ENCODE results near the gene MFSD2A.
"Not testable (repeated sequence)": the region's sequence is repeated elsewhere in the genome, so short reads cannot be mapped to it uniquely, and the experiment has no call there.

MFSD2A gene

DNA sequence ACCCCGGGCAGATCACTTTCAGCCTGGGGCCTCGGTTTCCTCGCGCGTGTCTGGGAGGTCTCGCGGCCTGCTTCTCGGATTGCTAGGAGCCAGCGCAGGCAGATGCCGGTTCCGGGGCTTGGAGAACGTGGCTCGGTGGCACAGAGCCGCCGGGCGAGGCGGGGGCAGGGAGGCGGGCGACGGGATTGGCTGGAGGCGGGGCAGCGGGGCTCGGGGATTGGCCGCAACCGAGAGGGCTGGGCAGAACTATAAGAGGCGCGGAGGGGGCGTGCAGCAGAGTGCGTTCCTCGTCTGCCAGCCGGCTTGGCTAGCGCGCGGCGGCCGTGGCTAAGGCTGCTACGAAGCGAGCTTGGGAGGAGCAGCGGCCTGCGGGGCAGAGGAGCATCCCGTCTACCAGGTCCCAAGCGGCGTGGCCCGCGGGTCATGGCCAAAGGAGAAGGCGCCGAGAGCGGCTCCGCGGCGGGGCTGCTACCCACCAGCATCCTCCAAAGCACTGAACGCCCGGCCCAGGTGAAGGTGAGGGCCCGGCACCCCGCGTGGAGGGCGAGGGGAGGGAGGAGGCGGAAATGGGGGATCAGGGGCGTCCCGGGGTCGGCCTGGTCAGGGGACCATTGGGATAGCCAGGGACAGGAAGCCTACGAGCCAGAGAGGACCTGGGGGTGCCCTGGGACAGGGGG, at the start of gene MFSD2A:
Gene MFSD2A (plus strand): TSS at position 276 of the 677 bp plus-strand sequence. CDS start 148 bp downstream, at position 424.
- peak; percentile 93 to 95 for DNase-seq (ENCODE audit: low read depth in 2 of 2)

DNA sequence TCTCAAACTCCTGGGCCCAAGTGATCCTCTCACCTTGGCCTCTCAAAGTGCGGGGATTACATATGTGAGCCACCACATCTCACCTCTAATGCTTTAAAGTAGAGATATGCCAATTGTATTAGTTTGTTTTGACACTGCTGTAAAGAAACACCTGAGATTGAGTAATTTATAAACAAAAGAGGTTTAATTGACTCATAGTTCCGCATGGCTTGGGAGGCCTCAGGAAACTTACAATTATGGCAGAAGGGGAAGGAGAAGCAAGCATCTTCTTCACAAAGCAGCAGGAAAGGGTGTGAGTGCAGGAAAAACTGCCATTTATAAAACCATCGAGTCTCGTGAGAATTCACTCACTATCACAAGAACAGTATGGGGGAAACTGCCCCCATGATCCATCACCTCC, 49.8 kb upstream of the MFSD2A start:
- no peak for DNase-seq (ENCODE audit: low read depth in 2 of 2)

DNA sequence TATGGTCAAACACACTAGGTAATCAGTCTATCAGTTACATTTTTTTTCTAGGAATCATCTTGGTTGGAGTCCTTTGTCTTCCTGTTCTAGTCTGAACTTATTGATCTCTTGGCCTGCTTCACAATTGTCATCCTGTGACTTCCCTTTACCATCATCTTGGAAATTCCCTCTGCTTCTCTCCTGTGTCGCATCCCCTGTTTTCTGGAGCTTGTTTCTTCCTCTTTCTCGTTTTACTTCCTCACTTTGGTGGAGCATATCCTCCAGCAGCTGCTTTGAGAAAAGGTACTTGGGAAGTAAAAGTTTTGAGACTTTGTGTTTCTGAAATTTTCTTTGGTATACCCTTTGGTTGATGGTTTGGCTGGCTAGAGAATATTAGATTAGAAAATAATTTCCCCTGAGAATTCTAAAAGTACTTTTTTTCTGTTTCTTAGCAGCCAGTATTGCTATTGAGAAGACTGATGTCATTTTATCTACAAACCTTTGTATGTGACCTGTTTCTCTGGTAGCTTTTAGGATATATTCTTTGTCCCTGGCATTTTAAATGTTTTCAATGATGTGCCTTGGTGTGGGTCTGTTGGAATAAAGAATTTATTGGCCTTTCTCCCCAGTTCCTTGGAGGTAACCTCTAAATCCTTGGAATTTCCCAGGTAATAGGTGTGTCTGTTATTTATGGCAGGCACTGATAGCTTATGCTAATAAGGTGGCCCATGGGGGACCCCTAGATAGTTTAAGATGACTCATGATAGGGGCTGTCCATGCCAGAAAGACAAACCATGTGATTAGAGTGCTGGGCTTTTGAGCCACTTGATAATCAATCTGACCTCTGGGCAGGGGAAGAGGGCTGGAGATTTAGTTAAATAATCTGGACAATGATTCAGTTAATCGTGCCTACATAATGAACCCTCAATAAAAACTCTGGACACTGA, 47.2 kb upstream of the MFSD2A start:
- no peak for DNase-seq (ENCODE audit: low read depth in 2 of 2)

DNA sequence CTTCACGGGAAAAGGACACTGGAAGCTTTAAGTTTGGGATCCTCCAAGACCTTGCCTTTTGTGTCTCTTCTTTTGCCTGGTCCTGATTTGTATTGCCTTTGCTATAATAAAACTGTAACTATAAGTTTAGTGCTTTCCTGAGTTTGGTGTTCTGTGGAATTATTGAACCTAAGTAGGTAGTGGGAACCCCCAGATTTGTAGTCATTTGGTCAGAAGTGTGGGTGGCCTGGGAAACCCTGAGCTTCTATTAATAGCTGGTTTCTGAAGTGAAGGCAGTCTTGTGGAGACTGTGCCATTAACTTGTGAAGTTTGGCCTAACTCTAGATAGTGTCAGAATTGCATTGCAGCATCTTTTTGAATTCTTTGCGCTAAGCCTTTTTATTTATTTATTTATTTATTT, 46.4 kb upstream of the MFSD2A start:
- no peak for DNase-seq (ENCODE audit: low read depth in 2 of 2)

DNA sequence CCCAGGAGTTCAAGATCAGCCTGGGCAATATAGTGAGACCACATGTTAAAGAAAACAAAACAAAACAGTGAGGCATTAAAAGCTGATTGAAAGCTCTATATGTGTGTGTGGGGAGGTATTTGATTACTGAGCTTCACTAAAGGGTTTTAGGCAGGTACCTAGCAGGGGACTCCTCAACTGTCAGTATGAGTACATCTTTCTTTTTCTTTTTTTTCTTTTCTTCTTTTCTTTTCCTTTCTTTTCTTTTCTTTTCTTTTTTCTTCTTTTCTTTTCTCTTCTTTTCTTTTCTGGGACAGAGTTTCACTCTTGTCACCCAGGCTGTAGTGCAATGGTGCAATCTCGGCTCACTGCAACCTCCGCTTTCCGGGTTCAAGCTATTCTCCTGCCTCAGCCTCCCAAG, 44.7 kb upstream of the MFSD2A start:
- DNase-seq (ENCODE audit: low read depth in 2 of 2): no peak

DNA sequence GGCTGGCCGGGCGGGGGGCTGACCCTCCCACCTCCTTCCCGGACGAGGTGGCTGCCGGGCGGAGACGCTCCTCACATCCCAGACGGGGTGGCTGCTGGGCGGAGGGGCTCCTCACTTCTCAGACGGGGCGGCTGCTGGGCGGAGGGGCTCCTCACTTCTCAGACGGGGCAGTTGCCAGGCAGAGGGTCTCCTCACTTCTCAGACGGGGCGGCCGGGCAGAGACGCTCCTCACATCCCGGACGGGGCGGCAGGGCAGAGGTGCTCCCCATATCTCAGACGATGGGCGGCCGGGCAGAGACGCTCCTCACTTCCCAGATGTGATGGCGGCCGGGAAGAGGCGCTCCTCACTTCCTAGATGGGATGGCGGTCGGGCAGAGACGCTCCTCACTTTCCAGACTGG, 41.8 kb upstream of the MFSD2A start:
- not testable (repeated sequence) for DNase-seq (ENCODE audit: low read depth in 2 of 2)

DNA sequence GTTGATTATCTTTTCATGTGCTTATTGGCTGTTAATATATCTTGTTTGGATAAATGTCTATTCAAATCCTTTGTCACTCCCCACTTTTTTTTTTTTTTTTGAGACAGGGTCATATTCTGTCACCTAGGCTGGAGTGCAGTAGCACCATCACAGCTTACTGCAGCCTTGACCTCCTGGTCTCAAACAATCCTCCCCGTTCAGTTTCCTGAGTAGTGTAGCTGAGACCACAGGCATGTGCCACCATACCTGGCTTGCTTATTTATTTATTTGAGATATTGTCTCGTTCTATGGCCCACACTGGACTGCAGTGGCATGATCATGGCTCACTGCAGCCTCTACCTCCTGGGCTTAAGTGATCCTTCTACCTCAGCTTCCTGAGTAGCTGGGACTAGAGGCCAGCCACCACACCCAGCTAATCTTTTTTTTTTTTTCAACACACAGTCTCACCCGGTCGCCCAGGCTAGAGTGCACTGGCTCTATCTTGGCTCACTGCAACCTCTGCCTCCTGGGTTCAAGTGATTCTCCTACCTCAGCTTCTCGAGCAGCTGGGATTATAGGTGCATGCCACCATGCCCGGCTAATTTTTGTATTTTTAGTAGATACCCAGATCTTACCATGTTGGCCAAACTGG, 39.3 kb upstream of the MFSD2A start:
- no peak for DNase-seq (ENCODE audit: low read depth in 2 of 2)

DNA sequence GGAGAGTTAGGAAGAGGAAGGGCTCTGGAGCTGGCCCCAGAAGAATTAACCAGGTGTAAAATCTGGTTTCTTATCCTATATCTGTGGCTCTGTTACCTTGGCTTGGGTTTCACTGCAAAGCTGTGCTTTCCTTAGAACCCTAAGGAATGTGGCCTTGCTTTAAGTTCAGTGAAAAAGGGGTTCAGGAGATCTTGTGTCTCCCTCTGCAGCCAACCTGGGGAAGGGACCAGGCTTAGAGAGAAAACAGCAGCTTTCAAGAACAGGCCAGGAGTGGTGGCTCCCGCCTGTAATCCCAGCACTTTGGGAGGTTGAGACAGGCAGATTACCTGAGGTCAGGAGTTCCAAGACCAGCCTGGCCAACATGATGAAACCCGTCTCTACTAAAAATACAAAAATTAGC, 37.1 kb upstream of the MFSD2A start:
- DNase-seq (ENCODE audit: low read depth in 2 of 2): no peak

DNA sequence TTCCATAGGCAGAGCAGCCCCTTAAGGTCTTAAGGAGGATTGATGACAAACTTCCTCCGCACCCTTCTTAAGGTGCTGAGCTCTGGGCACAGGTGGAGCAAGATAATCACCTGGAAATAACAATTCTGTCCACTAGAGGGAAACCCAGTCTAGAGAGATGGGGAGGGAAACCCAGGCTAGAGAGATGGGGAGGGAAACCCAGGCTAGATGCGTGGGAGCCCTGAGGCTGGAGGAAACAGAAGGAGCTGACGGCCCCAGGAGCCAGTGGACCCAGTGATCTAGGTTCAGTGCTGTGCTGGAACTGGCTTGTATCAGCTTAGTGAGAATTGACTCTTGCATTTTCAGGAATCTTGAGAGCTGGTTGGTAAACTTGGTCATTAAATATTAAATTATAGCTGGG, 35.4 kb upstream of the MFSD2A start:
- DNase-seq (ENCODE audit: low read depth in 2 of 2): peak in 1 of 2 donors; percentile 31

DNA sequence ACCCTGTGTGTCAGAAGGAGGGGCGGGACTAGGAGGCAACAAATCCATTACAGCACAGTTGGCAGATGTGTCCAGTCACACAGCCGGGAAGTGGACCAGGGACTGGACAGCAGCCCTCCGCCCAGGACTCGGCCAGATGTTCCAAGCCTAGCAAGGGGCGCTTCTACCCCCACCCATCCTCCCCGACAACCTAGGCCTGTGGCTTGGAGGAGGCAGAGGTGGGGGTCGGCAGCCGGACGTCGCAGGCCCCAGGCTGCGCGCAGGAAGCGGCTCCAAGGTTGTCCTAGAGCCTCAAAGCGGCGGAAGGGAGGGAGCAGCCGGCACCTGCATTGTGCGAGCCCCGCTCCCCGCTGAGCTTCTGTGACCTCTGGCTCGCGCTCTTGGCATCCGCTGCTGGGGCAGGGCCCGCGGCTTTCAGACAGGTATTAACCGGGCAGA, 32.7 kb upstream of the MFSD2A start:
- DNase-seq (ENCODE audit: low read depth in 2 of 2): no peak

DNA sequence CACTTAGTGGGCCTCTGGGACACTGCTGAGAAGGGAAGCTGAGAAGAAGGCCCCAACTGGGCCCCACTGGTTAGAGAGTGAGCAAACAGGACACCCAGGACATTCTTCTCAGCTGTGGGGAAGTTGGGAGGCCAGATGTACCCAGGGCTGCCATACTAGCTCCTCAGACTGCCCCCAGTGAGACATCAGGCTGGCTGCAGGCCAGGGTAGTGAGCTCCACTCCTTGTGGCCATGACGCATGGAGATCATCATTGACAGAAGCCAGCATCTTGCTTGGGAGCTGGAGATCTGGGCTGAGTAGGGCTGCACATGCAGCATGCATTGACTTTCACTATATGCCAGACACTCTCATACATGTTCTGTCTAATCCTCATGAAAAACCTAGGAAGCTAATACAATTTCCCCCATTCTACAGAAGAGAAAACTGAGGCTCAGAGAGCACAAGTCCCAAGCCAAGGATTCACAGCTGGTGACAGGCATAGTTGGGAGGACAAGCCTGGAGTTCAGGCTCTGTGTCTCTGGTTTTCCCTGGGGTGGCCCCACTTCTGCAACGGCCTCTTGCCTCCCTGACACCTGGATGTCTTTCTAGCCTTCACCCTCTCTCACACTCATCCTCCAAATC, 29.1 kb upstream of the MFSD2A start:
- DNase-seq (ENCODE audit: low read depth in 2 of 2): no peak

DNA sequence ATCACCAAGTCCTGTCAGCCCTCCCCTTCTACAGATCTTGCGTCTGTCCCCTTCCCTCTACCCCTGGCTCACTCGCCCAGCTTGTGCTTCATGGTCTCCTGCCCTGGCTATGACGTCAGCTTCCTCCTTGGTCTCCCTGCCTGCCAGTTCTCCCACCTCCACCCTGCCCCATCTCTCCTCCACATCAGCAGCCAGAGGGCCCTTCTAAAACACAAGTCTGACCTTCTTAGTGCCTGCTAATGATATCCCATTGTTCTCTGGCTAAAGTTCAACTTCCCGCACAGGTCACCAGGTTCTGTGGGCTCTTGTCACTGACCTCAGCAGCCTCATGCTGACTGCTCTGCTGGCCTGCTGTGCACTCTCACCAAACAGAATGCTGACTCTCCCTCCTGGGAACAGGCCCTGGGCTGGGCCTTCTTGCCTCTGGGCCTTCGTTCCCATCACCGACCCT, 28.6 kb upstream of the MFSD2A start:
- DNase-seq (ENCODE audit: low read depth in 2 of 2): no peak

DNA sequence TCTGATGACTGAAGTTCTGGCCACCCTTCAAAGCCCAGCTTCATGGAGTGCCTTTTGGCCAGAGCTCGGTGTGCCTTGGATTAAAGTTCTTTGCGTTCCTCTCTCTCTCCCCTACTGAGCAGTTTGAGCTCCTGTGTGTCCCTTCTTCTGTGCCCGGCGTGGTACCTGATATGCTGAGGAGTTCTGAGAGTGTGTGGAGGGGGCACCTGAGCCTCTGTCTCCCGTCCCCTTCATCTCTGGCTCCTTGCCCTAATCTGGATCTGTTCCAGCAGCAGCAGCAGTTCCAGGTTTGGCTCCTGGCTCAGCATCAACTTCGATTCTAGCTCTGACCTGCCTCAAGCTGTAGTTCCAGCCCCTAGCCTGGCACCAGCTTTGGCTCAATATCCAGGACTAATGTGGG, 28.1 kb upstream of the MFSD2A start:
- DNase-seq (ENCODE audit: low read depth in 2 of 2): no peak

DNA sequence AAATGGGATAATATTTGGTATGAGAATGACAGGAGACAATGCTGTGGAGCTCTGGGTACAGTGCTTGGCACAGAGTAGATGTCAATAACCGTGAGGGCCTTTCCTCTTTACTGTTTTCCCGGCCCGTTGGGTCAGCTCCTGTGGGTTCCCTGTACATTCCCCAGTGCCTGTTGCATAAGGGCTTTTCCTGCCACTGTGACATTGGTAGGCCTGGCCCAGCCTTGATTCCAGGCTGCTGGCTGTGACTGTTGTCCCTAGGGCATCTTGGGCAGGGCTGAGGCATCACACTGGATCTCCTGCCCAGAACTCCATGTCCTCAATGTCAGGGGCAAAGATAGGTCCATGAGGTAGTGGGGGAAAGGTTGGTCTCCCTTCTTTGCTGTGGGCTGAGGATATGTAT, 27.4 kb upstream of the MFSD2A start:
- DNase-seq (ENCODE audit: low read depth in 2 of 2): no peak

DNA sequence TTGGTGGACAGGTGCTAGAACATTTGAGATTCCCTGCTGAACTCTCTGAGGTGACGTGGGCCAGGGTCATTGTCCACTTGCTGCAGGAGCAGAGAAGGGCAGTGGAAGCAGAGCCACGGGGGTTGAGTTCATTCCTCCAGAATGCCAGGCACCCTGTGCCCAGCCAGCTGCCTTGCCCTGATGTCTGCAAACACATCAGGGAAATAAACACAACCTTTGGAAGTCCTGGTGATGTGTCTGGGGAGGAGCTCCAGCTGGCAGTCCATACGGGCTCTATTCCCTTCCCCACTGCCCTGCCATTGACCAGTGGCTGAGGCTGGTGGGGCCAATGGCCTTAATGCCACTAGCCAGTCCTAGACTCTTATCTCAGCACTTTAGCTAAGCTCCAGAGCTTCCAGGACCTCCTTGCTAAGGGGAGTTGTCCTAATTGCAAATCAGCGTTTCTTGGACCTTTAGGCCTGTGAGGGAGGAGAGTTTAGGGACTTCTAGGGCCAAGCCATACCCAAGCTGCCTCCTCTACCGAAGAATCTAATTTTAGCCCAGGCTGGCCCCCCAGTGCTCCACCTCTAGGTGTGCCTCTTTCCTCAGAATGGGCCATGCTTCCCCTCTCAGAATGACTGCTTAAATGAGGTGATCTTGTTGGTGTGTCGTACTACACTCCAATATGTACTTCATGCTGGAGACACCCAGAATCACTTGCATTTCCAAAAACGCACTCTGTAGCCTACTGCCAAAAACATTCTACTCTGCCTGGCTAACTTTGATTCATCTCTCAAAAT, 25.9 kb upstream of the MFSD2A start:
- no peak for DNase-seq (ENCODE audit: low read depth in 2 of 2)

DNA sequence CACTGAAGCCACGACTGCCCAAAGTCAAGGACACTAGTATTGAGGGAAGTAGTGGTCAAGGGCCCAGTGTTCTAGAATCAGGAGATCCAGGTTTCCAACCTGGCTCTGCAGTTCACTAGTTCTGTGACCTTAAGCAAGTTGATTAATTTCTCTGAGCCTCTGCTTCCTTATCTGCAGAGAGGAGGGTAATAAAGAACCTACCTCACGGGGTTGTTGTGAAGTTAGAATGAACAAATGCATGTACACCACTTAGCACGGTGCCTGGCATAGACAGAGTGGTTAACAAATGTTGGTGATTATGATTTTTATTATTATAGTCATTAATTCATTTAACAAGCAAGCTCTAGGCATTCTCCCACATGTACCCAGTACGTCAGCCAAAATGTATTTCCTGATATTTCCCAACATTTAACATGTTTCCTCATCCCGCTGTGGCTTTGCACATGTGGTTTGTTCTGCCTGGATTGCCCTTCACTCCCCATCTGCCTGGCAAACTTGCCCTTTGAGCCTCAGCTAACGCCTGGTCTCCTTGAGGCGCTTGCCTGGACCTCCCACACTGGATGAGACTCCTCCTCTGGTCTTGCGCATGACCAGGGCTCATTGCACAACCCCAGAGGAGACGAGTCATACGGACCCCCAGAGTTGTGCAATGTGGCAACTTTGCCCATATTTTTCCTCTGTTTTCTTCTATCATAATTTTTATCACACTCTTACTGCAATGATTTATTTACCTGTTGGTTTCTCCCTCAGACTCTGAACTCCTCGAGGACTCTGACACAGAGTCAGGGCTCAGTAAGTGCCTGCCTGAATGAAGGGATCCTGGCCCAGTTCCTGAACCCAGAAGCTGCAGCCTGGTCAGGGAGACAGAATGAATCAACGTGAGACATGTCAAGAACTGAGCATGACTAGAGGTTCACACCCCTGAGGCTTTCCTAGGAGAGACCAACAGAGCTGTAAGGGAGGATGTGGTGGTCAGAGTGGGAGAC, 20.7 kb upstream of the MFSD2A start:
- DNase-seq (ENCODE audit: low read depth in 2 of 2): no peak

DNA sequence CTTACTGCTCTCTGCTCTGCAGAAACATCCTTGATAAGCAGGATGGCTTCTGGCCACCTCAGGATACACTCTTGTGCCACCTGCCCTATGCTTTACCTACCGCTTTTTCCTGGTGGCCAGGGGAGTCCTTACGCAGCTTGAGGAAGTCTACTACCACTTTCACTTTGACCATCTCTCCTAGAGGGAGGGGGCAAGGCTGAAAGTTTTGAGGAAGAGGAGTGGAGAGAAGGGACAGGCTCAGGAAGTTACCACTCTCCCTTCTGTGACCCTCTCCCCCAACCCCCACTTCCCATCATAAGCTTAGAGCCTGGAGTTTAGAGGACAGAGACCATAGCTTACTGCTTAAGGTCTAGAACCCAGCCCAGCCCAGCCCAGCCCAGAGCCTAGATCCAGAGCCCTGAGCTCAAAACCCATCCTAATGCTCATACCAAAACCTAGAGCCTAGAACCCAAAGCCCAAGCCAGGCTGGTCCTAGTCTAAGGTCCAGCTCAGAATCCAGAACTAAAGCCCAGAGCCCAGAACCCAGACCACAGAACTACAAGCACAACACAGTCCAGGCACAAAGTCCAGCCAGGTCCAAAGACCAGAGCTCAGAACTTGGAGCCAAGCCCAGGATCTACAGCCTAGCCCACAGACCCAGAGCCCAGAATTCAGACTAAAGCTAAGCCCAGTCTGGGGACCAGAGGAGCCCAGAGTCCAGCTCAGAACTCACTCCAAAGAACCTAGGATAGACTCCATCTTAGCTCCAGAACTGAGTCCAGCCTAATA, 18.0 kb upstream of the MFSD2A start:
- DNase-seq (ENCODE audit: low read depth in 2 of 2): no peak

DNA sequence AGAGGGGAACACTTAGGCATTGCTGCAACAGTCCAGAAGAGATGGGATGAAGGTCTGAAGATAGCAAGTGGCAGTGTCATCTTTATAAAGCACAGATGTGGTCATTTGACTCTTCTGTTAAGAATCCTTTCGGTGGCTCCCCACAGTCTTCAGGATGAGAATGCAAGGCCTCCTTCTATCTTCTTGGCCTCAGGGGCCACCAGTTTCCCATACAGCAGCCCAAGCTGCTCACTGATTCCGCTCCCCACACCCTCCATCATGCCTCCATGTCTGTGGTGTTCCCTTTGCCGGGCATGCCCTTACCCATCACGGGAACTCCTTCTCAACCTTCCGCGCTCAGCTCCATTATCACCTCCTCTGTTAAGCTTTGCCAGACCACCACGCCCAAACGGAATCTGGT, 16.1 kb upstream of the MFSD2A start:
- no peak for DNase-seq (ENCODE audit: low read depth in 2 of 2)

DNA sequence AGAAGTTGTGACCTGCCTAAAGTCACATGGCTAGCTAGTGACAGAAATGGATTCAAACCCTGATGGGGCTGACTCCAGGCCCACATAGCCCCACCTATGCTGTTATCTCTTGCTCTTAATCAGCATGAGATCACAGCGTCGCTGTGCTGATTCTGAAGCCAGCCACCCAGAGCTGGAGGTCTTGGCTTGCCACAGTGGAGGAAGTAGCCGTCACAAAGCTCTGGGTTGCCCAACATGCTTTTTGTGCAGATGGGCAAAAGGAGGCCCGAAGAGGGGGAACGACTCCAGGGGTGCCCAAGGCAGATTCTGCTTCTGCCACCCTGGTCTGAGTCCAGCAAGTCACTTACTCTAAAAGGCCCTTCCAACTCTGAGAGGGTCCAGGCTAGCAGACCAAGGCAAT, 14.7 kb upstream of the MFSD2A start:
- no peak for DNase-seq (ENCODE audit: low read depth in 2 of 2)

Data from activated CD4-positive, alpha-beta T cell treated with anti-CD3 and anti-CD28 coated beads for 24 hours (primary cell).